Trophoblast cell (in vitro differentiated cells and primary cell): Measurements from ENCODE around the gene C8G.

Source experiments
- DNase-seq, 2 donors: peaks; one replicate each; pipeline ENCODE4 v3.0.0-alpha.2; 2016
- H2AFZ ChIP-seq: 2 replicates; pipeline ENCODE4 v1.6.1; 2013; ENCODE audit warnings: low read length, moderate library complexity, mild to moderate bottlenecking; ENCODE audit not compliant: insufficient read depth, poor library complexity
- H2AK5ac ChIP-seq: 2 replicates; pipeline ENCODE4 v1.6.1; 2013; ENCODE audit warnings: mild to moderate bottlenecking, low read length
- H2BK120ac ChIP-seq: 2 replicates; pipeline ENCODE4 v1.6.1; 2013; ENCODE audit warnings: low read length, mild to moderate bottlenecking, moderate library complexity; ENCODE audit not compliant: insufficient read depth, poor library complexity
- H2BK12ac ChIP-seq: 2 replicates; pipeline ENCODE4 v1.6.1; 2013; ENCODE audit warnings: mild to moderate bottlenecking, low read length, moderate library complexity
- H2BK5ac ChIP-seq: 2 replicates; pipeline ENCODE4 v1.6.1; 2013; ENCODE audit warnings: low read length, low read depth, moderate library complexity, mild to moderate bottlenecking; ENCODE audit not compliant: poor library complexity
- H3K14ac ChIP-seq: 2 replicates; pipeline ENCODE4 v1.6.1; 2013; ENCODE audit warnings: mild to moderate bottlenecking, low read length
- H3K18ac ChIP-seq: 2 replicates; pipeline ENCODE4 v1.6.1; 2013; ENCODE audit warnings: mild to moderate bottlenecking, low read length
- H3K23ac ChIP-seq: 2 replicates; pipeline ENCODE4 v1.6.1; 2013; ENCODE audit warnings: low read length
- H3K27ac ChIP-seq: 2 replicates; pipeline ENCODE4 v1.5.1; 2013; ENCODE audit warnings: low read depth, mild to moderate bottlenecking, inconsistent platforms, low read length, moderate library complexity
- H3K27me3 ChIP-seq: 2 replicates; pipeline ENCODE4 v1.6.1; 2013; ENCODE audit warnings: inconsistent platforms, mild to moderate bottlenecking, low read length, moderate library complexity; ENCODE audit not compliant: insufficient read depth
- H3K36me3 ChIP-seq, 2 experiments: 1 replicate in 1 of 2; 2 replicates in 1 of 2; pipeline ENCODE4 v1.6.1; 2013; ENCODE audit warnings: low read length in 2 of 2, mild to moderate bottlenecking in 2 of 2, moderate library complexity in 1 of 2; ENCODE audit not compliant: insufficient read depth in 2 of 2, control insufficient read depth in 1 of 2
- H3K4ac ChIP-seq: 2 replicates; pipeline ENCODE4 v1.6.1; 2013; ENCODE audit warnings: low read depth, mild to moderate bottlenecking, low read length, moderate library complexity
- H3K4me1 ChIP-seq, 2 experiments: 1 replicate in 1 of 2; 2 replicates in 1 of 2; pipeline ENCODE4 v1.6.1; 2013; ENCODE audit warnings: low read length in 2 of 2, mild to moderate bottlenecking in 2 of 2, moderate library complexity in 1 of 2; ENCODE audit not compliant: insufficient read depth in 2 of 2, control insufficient read depth in 1 of 2
- H3K4me2 ChIP-seq: 2 replicates; pipeline ENCODE4 v1.6.1; 2013; ENCODE audit warnings: inconsistent platforms, mild to moderate bottlenecking, low read length, moderate library complexity
- H3K4me3 ChIP-seq: 2 replicates; pipeline ENCODE4 v1.5.1; 2013; ENCODE audit warnings: mild to moderate bottlenecking, low read depth, low read length, inconsistent platforms
- H3K79me1 ChIP-seq: one replicate; pipeline ENCODE4 v1.6.1; 2013; ENCODE audit warnings: low read length
- H3K79me2 ChIP-seq: 2 replicates; pipeline ENCODE4 v1.6.1; 2013; ENCODE audit warnings: low read length, mild to moderate bottlenecking; ENCODE audit not compliant: control insufficient read depth, insufficient read depth, poor library complexity
- H3K9ac ChIP-seq: 2 replicates; pipeline ENCODE4 v1.6.1; 2013; ENCODE audit warnings: mild to moderate bottlenecking, low read length
- H3K9me3 ChIP-seq: 2 replicates; pipeline ENCODE4 v1.6.1; 2013; ENCODE audit warnings: low read depth, mild to moderate bottlenecking, control low read depth, inconsistent platforms, low read length; ENCODE audit not compliant: insufficient read depth
- H4K12ac ChIP-seq: 2 replicates; pipeline ENCODE4 v1.6.1; 2013; ENCODE audit warnings: low read depth, mild to moderate bottlenecking, low read length, moderate library complexity
- H4K8ac ChIP-seq: 2 replicates; pipeline ENCODE4 v1.6.1; 2013; ENCODE audit warnings: low read depth, mild to moderate bottlenecking, low read length, moderate library complexity
- H4K91ac ChIP-seq: one replicate; pipeline ENCODE4 v1.6.1; 2013; ENCODE audit warnings: low read depth, mild to moderate bottlenecking, low read length, moderate library complexity
- WGBS: extraction: QIAGEN DNeasy Blood & Tissue Kit; methylation state at CpG from one replicate; pipeline ENCODE4 v1.1.7; 2013; ENCODE audit warnings: missing lambda C conversion rate; ENCODE audit not compliant: insufficient read length, insufficient coverage; ENCODE audit errors: extremely low coverage; 5-methylcytosine and 5-hydroxymethylcytosine counted together

Gene C8G

DNA sequence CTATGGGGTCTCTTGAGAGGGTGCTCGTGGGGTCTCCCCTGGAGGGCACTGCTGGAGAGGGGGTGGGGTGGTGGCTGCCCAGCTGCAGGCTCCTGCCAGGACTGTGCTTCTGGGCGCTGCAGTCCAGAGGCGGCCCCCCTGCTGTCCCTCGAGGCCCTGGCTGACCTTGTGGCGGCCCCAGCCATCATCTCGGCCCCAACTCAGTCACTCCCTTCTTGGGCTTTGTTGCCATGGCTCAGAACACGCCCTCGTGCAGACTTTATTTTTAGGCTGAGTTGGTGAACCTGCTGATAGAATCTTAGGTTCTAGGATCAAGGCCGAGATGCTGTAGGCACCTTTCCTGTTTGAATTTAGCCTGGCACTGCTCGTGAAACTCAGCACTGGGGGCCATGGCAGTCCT is 23.3 kb upstream of the C8G start:
- H3K4me1 ChIP-seq: peaks cover 8 to 11% of the 10 kb centered on the region in 2 experiments
- H4K12ac ChIP-seq: no peak overlapping the region
- H3K4me2 ChIP-seq: no peak overlapping the region
- no peak overlapping the region for H3K4ac ChIP-seq
- H2BK12ac ChIP-seq: no peak overlapping the region
- no peaks in the 10 kb centered on the region for H3K79me2 ChIP-seq
- no peak overlapping the region for H2BK120ac ChIP-seq
- no peak for DNase-seq
- H3K9ac ChIP-seq: no peak overlapping the region
- H4K91ac ChIP-seq: no peak overlapping the region
- peaks cover 3% of the 10 kb centered on the region for H3K9me3 ChIP-seq
- H2AFZ ChIP-seq: no peak overlapping the region
- no CpG with 5 or more reads among the region's 10 CpGs for WGBS
- no peak overlapping the region for H2AK5ac ChIP-seq
- H3K79me1 ChIP-seq: peaks cover 5% of the 10 kb centered on the region
- H3K18ac ChIP-seq: no peak overlapping the region
- peaks cover 59 to 71% of the 10 kb centered on the region in 2 experiments for H3K36me3 ChIP-seq
- H2BK5ac ChIP-seq: no peak overlapping the region
- no peak overlapping the region for H3K4me3 ChIP-seq
- no peak overlapping the region for H3K14ac ChIP-seq
- no peak overlapping the region for H4K8ac ChIP-seq
- H3K23ac ChIP-seq: no peak overlapping the region
- no peak overlapping the region for H3K27ac ChIP-seq
- H3K27me3 ChIP-seq: no peaks in the 10 kb centered on the region

DNA sequence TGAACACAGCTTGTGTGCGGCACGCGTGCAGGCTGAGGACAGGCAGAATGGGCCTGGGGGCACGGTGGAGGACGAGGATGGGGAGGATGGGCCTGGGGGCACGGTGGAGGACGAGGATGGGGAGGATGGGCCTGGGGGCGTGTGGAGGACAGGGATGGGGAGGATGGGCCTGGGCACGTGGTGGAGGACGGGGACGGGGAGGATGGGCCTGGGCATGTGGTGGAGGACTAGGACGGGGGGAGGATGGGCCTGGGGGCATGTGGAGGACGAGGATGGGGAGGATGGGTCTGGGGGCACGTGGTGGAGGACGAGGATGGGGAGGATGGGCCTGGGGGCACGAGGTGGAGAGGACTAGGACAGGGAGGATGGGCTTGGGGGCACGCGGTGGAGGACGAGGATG is 22.5 kb upstream of the C8G start:
- H3K36me3 ChIP-seq: peaks cover 55 to 69% of the 10 kb centered on the region in 2 experiments
- no peak for DNase-seq
- no CpG with 5 or more reads among the region's 19 CpGs for WGBS

DNA sequence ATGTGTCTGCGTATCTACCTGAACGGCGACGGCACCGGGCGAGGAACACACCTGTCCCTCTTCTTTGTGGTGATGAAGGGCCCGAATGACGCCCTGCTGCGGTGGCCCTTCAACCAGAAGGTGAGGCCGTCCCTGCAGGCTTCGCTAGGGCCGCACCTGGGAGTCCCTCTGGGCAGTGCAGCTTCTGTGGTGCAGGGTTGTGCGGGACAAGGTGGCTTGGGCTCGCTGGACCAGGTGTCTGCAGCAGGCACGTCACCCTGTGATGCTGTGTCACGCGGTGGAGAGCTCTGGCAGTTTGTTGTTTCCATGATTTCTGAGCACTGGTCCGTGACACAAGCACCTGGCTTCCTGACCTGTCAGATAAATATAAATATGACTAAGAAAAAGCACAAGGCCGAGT is 21.2 kb upstream of the C8G start:
- Histone ChIP-seq H3K9ac (no peak overlapping the region), H3K4me1 (peaks cover 8 to 14% of the 10 kb centered on the region in 2 experiments), H4K8ac (no peak overlapping the region), H3K79me1 (peaks cover 5% of the 10 kb centered on the region), H3K18ac (no peak overlapping the region), H3K79me2 (no peaks in the 10 kb centered on the region), H4K91ac (no peak overlapping the region), H3K4ac (no peak overlapping the region), H3K9me3 (peaks cover 2% of the 10 kb centered on the region), H4K12ac (no peak overlapping the region), H2BK120ac (no peak overlapping the region), H3K4me3 (no peak overlapping the region), H3K27me3 (no peaks in the 10 kb centered on the region), H3K14ac (no peak overlapping the region), H3K4me2 (no peak overlapping the region), H3K23ac (no peak overlapping the region), H3K27ac (no peak overlapping the region), H2BK12ac (no peak overlapping the region), H2BK5ac (no peak overlapping the region), H2AFZ (no peak overlapping the region), H2AK5ac (no peak overlapping the region), H3K36me3 (peaks cover 61 to 72% of the 10 kb centered on the region in 2 experiments)
- no peak for DNase-seq
- no CpG with 5 or more reads among the region's 19 CpGs for WGBS

More for the DNA sequence above, 22.5 kb upstream of the C8G start:
- Histone ChIP-seq H3K14ac (no peak overlapping the region), H3K4me1 (peaks cover 8 to 13% of the 10 kb centered on the region in 2 experiments), H2AK5ac (no peak overlapping the region), H3K9ac (no peak overlapping the region), H2BK5ac (no peak overlapping the region), H3K4me3 (no peak overlapping the region), H3K4me2 (no peak overlapping the region), H4K8ac (no peak overlapping the region), H3K27ac (no peak overlapping the region), H3K79me1 (peaks cover 5% of the 10 kb centered on the region), H2BK12ac (no peak overlapping the region), H3K18ac (no peak overlapping the region), H4K91ac (no peak overlapping the region), H4K12ac (no peak overlapping the region), H3K9me3 (peaks cover 2% of the 10 kb centered on the region), H3K4ac (no peak overlapping the region), H2AFZ (no peak overlapping the region), H3K23ac (no peak overlapping the region), H3K79me2 (no peaks in the 10 kb centered on the region), H2BK120ac (no peak overlapping the region), H3K27me3 (no peaks in the 10 kb centered on the region)

DNA sequence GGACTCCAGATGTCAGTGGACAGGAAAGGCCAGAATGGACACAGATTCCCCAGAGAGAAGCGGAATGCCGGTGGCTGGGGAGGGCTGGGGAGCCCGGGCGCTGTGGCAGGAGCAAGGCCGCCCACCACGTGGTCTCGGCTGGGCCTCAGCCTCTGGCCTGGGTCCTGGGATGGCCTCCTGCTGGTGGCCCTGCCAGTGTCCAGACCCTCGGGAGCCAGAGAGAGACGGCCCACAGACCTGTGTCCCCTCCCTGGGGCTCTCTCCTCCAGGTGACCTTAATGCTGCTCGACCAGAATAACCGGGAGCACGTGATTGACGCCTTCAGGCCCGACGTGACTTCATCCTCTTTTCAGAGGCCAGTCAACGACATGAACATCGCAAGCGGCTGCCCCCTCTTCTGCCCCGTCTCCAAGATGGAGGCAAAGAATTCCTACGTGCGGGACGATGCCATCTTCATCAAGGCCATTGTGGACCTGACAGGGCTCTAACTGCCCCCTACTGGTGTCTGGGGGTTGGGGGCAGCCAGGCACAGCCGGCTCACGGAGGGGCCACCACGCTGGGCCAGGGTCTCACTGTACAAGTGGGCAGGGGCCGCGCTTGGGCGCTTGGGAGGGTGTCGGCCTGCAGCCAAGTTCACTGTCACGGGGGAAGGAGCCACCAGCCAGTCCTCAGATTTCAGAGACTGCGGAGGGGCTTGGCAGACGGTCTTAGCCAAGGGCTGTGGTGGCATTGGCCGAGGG is 19.5 kb upstream of the C8G start:
- DNase-seq: peak; percentile 45 to 71
- peak overlapping the region; percentile 54 for H3K14ac ChIP-seq
- no peak overlapping the region for H2AK5ac ChIP-seq
- peaks cover 2% of the 10 kb centered on the region for H3K9me3 ChIP-seq
- H3K36me3 ChIP-seq: peaks cover 51 to 65% of the 10 kb centered on the region in 2 experiments
- peak overlapping the region; percentile 29 for H2BK5ac ChIP-seq
- H2BK120ac ChIP-seq: peak overlapping the region; percentile 55
- H3K18ac ChIP-seq: peak overlapping the region; percentile 73
- peak overlapping the region; percentile 63 for H4K8ac ChIP-seq
- H3K27me3 ChIP-seq: no peaks in the 10 kb centered on the region
- peaks cover 8 to 14% of the 10 kb centered on the region in 2 experiments for H3K4me1 ChIP-seq
- H3K9ac ChIP-seq: no peak overlapping the region
- H4K91ac ChIP-seq: peak overlapping the region; percentile 85
- no peaks in the 10 kb centered on the region for H3K79me2 ChIP-seq
- H2AFZ ChIP-seq: no peak overlapping the region
- peak overlapping the region; percentile 23 for H2BK12ac ChIP-seq
- no peak overlapping the region for H3K23ac ChIP-seq
- H4K12ac ChIP-seq: peak overlapping the region; percentile 35
- H3K4me3 ChIP-seq: no peak overlapping the region
- no peak overlapping the region for H3K4ac ChIP-seq
- H3K79me1 ChIP-seq: peaks cover 5% of the 10 kb centered on the region
- H3K27ac ChIP-seq: peak overlapping the region; percentile 8
- no peak overlapping the region for H3K4me2 ChIP-seq
- WGBS: no CpG with 5 or more reads among the region's 33 CpGs
